ENCODE data around the gene POLR2L. TPM values are rescaled to one million over a fixed set of nuclear protein-coding genes. Genes with fewer than 3 reads are reported as not detected.

Gene POLR2L
- polyA plus RNA-seq, 1 donor, result 109 TPM

DNA sequence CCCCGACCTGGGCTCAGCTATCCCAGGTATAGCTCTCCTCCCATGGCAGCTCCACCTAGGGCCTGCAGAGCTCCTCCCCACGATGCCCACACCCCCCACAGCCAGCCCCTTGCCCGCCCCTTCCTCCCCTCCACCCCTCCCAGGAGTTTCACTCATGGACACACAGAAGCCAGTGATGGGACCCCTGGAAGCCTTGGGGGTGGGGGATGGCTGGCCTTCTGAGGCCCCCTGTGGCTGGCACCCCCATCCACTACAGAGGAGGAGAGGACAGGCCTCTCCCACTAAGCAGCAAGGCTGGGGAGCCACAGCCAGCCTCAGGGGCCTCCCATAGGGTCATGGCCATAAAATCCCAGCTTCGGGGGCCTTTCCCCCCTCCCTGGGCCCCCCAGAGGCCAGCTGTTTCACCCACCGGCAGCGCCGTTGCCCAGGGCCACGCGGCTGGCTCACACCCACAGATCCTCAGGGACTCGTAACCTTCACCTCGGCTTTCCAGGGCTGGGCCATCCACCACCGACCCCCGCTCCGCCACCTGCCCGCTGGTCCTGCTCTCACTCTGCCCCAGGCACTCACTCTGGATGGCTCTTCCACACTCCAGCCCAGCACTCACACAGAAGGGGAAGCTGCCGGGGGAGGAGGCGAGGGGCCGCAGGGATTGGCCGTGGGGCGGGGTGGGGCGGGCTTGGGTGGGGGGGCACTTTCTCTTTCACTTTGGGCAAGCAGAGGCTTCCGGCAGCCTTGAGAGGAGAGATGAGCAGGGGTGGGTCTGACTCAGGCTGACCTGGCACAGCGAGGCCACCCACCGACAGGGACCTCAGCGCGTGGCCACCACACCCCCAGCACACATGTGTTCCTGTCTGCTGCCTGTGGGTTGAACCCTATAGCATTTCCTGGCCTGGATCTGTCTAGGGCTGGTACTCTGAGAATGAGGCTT, 46.4 kb downstream of the POLR2L start:
- no peak for DNase-seq (ENCODE audit: low read depth)

GRCh38 chr11:794766-795633, 47.3 kb downstream of the POLR2L start:
- DNase-seq (ENCODE audit: low read depth), result no peak

- no peak for DNase-seq (ENCODE audit: low read depth)
These were observed 48.1 kb downstream of the POLR2L start for GRCh38 chr11:794013-794765.

DNA sequence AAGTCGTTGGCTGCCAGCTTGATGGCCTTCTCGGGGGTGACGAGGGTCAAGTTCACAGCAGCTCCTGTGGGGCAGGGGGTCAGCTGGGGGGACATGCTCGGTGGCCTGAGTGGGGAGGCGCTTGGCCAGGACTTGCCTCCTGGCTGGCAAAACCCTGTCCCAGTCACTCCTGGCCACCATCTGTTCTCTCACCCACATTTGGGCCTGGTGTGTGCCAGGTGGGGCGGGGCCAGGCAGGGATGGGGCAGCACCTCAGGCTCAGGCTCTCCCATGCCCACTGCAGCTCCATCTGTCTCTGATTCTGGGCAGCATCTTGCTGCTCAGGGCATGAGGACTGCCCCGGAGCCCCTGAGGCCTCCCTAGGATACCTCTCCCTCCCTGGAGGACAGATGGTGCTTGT, 48.8 kb downstream of the POLR2L start:
- no peak for DNase-seq (ENCODE audit: low read depth)

DNA sequence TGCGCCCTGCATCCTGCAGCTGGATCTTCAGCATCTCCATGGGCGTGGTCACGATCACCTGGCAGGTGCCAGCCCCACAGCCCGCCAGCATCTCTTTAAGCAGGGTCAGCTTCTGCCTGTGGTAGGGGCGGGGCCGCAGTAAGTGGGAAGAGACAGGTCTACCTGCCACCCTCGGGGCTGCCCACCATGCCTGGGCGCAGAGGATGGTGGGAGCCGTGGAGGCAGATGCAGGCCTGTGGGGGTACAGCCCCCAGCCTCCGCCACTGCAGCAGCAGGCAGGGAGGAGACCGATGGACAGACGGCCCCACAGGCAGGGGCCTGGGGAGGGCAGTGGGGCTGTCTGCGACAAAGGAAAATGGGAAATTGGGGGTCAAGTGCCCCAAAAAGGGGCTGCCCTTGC, 49.5 kb downstream of the POLR2L start:
- no peak for DNase-seq (ENCODE audit: low read depth)

DNA sequence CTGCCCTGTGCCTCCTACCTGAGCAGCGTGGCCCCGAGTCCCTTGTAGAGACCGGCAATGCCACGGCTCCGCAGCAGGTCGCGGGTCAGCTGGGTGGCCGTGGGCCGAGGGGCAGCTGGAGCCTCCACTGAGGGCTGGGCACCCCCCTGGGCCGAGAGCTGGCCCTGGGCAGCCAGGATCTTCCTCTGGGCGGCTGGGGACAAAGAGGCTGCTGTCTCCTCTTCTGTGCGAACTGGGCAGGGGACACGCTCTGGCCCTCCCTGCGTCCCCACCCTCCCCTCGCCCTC, 49.9 kb downstream of the POLR2L start:
- no peak for DNase-seq (ENCODE audit: low read depth)

DNA sequence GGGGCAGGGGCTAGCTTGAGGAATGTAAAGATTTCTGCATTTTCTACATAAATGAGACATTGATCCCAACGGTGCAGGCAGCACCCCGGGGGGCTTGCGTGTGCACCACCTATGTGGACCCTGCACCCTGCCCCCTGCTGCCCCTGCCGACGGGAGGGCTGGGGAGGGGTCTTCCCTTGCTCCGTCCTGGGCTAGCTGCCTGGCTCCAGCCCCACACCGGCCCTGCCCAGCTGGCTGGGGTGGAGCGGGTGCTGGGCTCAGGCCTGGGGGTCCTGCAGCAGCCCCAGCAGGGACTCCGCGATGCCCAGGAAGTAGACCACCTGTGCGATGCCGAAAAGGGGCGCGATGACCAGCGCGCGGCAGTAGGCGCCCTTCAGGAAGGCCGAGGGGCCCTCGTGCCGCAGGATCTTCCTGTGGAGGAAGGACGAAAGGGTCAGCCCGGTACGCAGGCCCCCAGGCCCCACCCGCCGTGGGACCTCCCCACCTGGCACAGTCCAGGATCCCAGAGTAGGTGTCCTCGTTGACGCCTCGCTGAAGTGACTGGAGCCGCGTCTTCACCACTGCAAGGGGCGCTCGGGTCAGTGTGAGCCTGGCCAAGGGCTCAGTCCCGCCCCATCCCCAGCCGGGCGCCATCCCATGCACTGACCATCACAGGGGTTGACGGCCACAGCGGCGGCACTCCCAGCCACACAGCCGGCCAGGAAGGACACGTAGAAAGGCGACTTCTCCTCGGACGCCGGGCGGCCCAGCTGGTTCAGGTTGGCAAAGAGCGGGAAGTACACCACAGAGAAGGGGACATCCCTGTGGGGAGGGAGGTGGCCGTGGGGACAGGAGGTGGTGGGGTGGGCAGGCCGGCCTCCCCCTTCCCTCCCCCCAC, 50.4 kb downstream of the POLR2L start:
- DNase-seq (ENCODE audit: low read depth), result no peak

- DNase-seq (ENCODE audit: low read depth), result no peak
These were observed 51.4 kb downstream of the POLR2L start for GRCh38 chr11:790721-791564.

GRCh38 chr11:789943-790342, 52.4 kb downstream of the POLR2L start, which contains the start of gene CEND1:
CEND1 (minus strand) TSS chr11:790090; CDS start chr11:788576, 1,514 bp downstream.
- no peak for DNase-seq (ENCODE audit: low read depth)

Other genes starting within 250 kb of the POLR2L start
- 14.9 TPM for gene IRF7, start 226.6 kb downstream of the POLR2L start, polyA plus RNA-seq (ENCODE audit: insufficient read length)
- 1.9 TPM for gene CDHR5, start 217.6 kb downstream of the POLR2L start, polyA plus RNA-seq (ENCODE audit: insufficient read length)
- 97.2 TPM for gene SCT, start 215.3 kb downstream of the POLR2L start, polyA plus RNA-seq (ENCODE audit: insufficient read length)
- 1.1 TPM for gene DRD4, start 205.3 kb downstream of the POLR2L start, polyA plus RNA-seq (ENCODE audit: insufficient read length)
- gene DEAF1, start 147.3 kb downstream of the POLR2L start, polyA plus RNA-seq (ENCODE audit: insufficient read length), result 28.7 TPM
- gene TMEM80, start 146.7 kb downstream of the POLR2L start, polyA plus RNA-seq (ENCODE audit: insufficient read length), result 17.0 TPM
- gene EPS8L2, start 136.3 kb downstream of the POLR2L start, polyA plus RNA-seq (ENCODE audit: insufficient read length), result 2.0 TPM
- 59.5 TPM for gene TALDO1, start 95.1 kb downstream of the POLR2L start, polyA plus RNA-seq (ENCODE audit: insufficient read length)
- gene GATD1, start 65.0 kb downstream of the POLR2L start, polyA plus RNA-seq (ENCODE audit: insufficient read length), result 40.5 TPM
- gene CEND1, start 52.4 kb downstream of the POLR2L start, polyA plus RNA-seq (ENCODE audit: insufficient read length), result 0.70 TPM
- gene SLC25A22, start 44.2 kb downstream of the POLR2L start, polyA plus RNA-seq (ENCODE audit: insufficient read length), result 9.2 TPM
- 11.2 TPM for gene PIDD1, start 37.3 kb downstream of the POLR2L start, polyA plus RNA-seq (ENCODE audit: insufficient read length)
- 1,639 TPM for gene RPLP2, start 32.6 kb downstream of the POLR2L start, polyA plus RNA-seq (ENCODE audit: insufficient read length)
- gene PNPLA2, start 23.6 kb downstream of the POLR2L start, polyA plus RNA-seq (ENCODE audit: insufficient read length), result 27.6 TPM
- gene CRACR2B, start 14.6 kb downstream of the POLR2L start, polyA plus RNA-seq (ENCODE audit: insufficient read length), result 17.6 TPM
- gene CD151, start 9.6 kb downstream of the POLR2L start, polyA plus RNA-seq (ENCODE audit: insufficient read length), result 155 TPM
- 44.0 TPM for gene TSPAN4, start 323 bp upstream of the POLR2L start, polyA plus RNA-seq (ENCODE audit: insufficient read length)
- 61.4 TPM for gene CHID1, start 68.3 kb upstream of the POLR2L start, polyA plus RNA-seq (ENCODE audit: insufficient read length)
- gene AP2A2, start 83.3 kb upstream of the POLR2L start, polyA plus RNA-seq (ENCODE audit: insufficient read length), result 43.8 TPM
- 0.25 TPM for gene MUC6, start 194.2 kb upstream of the POLR2L start, polyA plus RNA-seq (ENCODE audit: insufficient read length)
- gene MUC2, start 232.3 kb upstream of the POLR2L start, polyA plus RNA-seq (ENCODE audit: insufficient read length), result 0.01 TPM

Data from forelimb muscle (tissue), 1 donor.